Left ventricle myocardium inferior (tissue), 1 donor: ENCODE measurements around the gene LGI4. TPM values are rescaled to one million over a fixed set of nuclear protein-coding genes. Genes with fewer than 3 reads are reported as not detected.

Experiments used
- DNase-seq: peaks from one replicate; pipeline ENCODE4 v3.0.0-alpha.2; 2020
- H3K27ac ChIP-seq: fragments of 200-600 bp; replicated peaks from 2 replicates; pipeline ENCODE4 v1.8.0; 2021
- H3K27me3 ChIP-seq: fragments of 200-600 bp; 2 replicates; pipeline ENCODE4 v1.8.0; 2021; ENCODE audit warnings: low read depth
- H3K36me3 ChIP-seq: fragments of 200-600 bp; 2 replicates; pipeline ENCODE4 v1.8.0; 2021
- H3K4me1 ChIP-seq: fragments of 200-600 bp; 2 replicates; pipeline ENCODE4 v1.8.0; 2021
- H3K4me3 ChIP-seq: fragments of 200-600 bp; 2 replicates; pipeline ENCODE4 v1.8.0; 2021; ENCODE audit warnings: mild to moderate bottlenecking, moderate library complexity
- H3K9me3 ChIP-seq: fragments of 200-600 bp; replicated peaks from 2 replicates; pipeline ENCODE4 v1.8.0; 2021
- CTCF ChIP-seq: fragments of 200-600 bp; IDR thresholded peaks from 2 replicates; pipeline ENCODE4 v1.8.0; 2021; ENCODE audit warnings: antibody characterized with exemption, mild to moderate bottlenecking, borderline replicate concordance
- intact Hi-C: fragments of 100-400 bp; cut with micrococcal nuclease; formaldehyde crosslinking; loops from one replicate; pipeline ENCODE4 v1.11.0; 2022
- total RNA-seq: library from RNA; stranded (reverse); fragmentation: NEBNext Ultra II Directional; extraction: Animal tissue kit (Norgen Biotek cat#: 25700); gene quantifications from one replicate; pipeline ENCODE4 v1.2.1, GENCODE V29; 2021
- donor health status: DM: no; HTN: yes; CAD: no; lungs with severe emphysema.

LGI4 gene
- total RNA-seq, 1 donor from 2014 or later, result 8.4 TPM

- H3K4me1 ChIP-seq, result peaks cover 12% of the 10 kb centered on the region
- TF ChIP-seq CTCF, result no peak
- peaks cover 22% of the 10 kb centered on the region for H3K27me3 ChIP-seq
- H3K36me3 ChIP-seq, result peaks cover 63% of the 10 kb centered on the region
- no peak for DNase-seq
- H3K27ac ChIP-seq, result no peak overlapping the region
- no peak overlapping the region for H3K4me3 ChIP-seq
- H3K9me3 ChIP-seq, result peaks cover 25% of the 10 kb centered on the region
- intact Hi-C loops, result no loop called here
These were observed 24.7 kb upstream of the LGI4 start for GRCh38 chr19:35159606-35160005.

- TF ChIP-seq CTCF, result no peak
- H3K9me3 ChIP-seq, result peaks cover 6% of the 10 kb centered on the region
- peaks cover 42% of the 10 kb centered on the region for H3K36me3 ChIP-seq
- no peak overlapping the region for H3K27ac ChIP-seq
- intact Hi-C loops, result no loop called here
- peaks cover 37% of the 10 kb centered on the region for H3K27me3 ChIP-seq
- no peak for DNase-seq
- H3K4me1 ChIP-seq, result peaks cover 27% of the 10 kb centered on the region
- no peak overlapping the region for H3K4me3 ChIP-seq
These were observed 22.6 kb upstream of the LGI4 start for GRCh38 chr19:35157431-35157830.

- Histone ChIP-seq H3K27me3 (peaks cover 38% of the 10 kb centered on the region), H3K27ac (no peak overlapping the region), H3K4me1 (peaks cover 27% of the 10 kb centered on the region), H3K4me3 (no peak overlapping the region), H3K36me3 (peaks cover 34% of the 10 kb centered on the region), H3K9me3 (no peaks in the 10 kb centered on the region)
- DNase-seq, result no peak
- no peak for TF ChIP-seq CTCF
- intact Hi-C loops, result no loop called here
These were observed 21.8 kb upstream of the LGI4 start for GRCh38 chr19:35156673-35157014.

- peaks cover 43% of the 10 kb centered on the region for H3K27me3 ChIP-seq
- H3K27ac ChIP-seq, result no peak overlapping the region
- intact Hi-C loops, result no loop called here
- H3K4me3 ChIP-seq, result peak overlapping the region; percentile 82
- TF ChIP-seq CTCF, result no peak
- peaks cover 27% of the 10 kb centered on the region for H3K4me1 ChIP-seq
- peaks cover 29% of the 10 kb centered on the region for H3K36me3 ChIP-seq
- DNase-seq, result no peak
- H3K9me3 ChIP-seq, result no peaks in the 10 kb centered on the region
These were observed 21.3 kb upstream of the LGI4 start for GRCh38 chr19:35155981-35156672.

GRCh38 chr19:35155441-35155840 is 20.6 kb upstream of the LGI4 start:
- intact Hi-C loops, result no loop called here
- Histone ChIP-seq H3K4me3 (peak overlapping the region; percentile 82), H3K27me3 (peaks cover 45% of the 10 kb centered on the region), H3K36me3 (peaks cover 23% of the 10 kb centered on the region), H3K4me1 (peaks cover 27% of the 10 kb centered on the region), H3K9me3 (no peaks in the 10 kb centered on the region), H3K27ac (peak overlapping the region; percentile 87)
- TF ChIP-seq CTCF, result no peak
- DNase-seq, result no peak
